SK-N-SH (cell line): ENCODE results near the gene ZNF283.

Experiments used
- JUND ChIP-seq: IDR thresholded peaks from 2 replicates; pipeline ENCODE4 v1.4.0; 2012
- NRF1 ChIP-seq: IDR thresholded peaks from 2 replicates; pipeline ENCODE4 v1.6.1; 2012; ENCODE audit warnings: low read depth, mild to moderate bottlenecking, low read length
- RCOR1 ChIP-seq: fragments of 150-350 bp; IDR thresholded peaks from 2 replicates; pipeline ENCODE4 v1.6.1; 2017; ENCODE audit warnings: antibody characterized with exemption, low read length
- TF ChIP-seq, protein P1 (sequence below): fragments of 200-600 bp; sonication (generic); IDR thresholded peaks from 2 replicates; pipeline ENCODE4 v1.6.1; 2017; ENCODE audit warnings: antibody characterized with exemption, mild to moderate bottlenecking, moderate library complexity
- TF ChIP-seq, protein P2 (sequence below): IDR thresholded peaks from 2 replicates; pipeline ENCODE4 v1.4.0; 2012; ENCODE audit warnings: low read depth, borderline replicate concordance
- TF ChIP-seq, protein P3 (sequence below): fragments of 150-350 bp; IDR thresholded peaks from 2 replicates; pipeline ENCODE4 v1.6.1; 2017; ENCODE audit warnings: antibody characterized with exemption, low read length, low read depth, borderline replicate concordance

DNA sequence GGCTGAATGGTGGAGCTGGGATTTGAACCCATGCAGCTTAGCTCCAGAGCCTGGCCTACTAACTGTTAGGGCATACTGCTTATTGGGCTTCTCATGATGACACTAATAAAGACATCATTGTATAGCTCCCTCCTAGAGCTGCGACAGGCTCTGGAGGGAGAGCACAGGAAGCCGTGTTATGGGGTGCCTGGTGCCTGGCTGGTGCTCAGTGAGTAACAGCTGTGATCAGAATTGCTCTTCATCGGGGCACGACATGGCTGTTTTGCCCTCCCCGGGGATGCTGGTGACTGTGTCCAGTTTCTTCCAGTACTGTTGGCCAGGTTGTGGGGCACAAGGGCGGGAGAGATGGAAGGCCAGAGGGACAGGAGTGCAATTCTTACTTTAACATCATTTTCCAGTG, 30.0 kb upstream of the ZNF283 start:
- TF ChIP-seq JUND (no peak), NRF1 (no peak), RCOR1 (no peak)
- TF ChIP-seq, protein P1, sequence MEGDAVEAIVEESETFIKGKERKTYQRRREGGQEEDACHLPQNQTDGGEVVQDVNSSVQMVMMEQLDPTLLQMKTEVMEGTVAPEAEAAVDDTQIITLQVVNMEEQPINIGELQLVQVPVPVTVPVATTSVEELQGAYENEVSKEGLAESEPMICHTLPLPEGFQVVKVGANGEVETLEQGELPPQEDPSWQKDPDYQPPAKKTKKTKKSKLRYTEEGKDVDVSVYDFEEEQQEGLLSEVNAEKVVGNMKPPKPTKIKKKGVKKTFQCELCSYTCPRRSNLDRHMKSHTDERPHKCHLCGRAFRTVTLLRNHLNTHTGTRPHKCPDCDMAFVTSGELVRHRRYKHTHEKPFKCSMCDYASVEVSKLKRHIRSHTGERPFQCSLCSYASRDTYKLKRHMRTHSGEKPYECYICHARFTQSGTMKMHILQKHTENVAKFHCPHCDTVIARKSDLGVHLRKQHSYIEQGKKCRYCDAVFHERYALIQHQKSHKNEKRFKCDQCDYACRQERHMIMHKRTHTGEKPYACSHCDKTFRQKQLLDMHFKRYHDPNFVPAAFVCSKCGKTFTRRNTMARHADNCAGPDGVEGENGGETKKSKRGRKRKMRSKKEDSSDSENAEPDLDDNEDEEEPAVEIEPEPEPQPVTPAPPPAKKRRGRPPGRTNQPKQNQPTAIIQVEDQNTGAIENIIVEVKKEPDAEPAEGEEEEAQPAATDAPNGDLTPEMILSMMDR, result no peak
- TF ChIP-seq, protein P2, sequence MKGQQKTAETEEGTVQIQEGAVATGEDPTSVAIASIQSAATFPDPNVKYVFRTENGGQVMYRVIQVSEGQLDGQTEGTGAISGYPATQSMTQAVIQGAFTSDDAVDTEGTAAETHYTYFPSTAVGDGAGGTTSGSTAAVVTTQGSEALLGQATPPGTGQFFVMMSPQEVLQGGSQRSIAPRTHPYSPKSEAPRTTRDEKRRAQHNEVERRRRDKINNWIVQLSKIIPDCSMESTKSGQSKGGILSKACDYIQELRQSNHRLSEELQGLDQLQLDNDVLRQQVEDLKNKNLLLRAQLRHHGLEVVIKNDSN, result no peak
- TF ChIP-seq, protein P3, sequence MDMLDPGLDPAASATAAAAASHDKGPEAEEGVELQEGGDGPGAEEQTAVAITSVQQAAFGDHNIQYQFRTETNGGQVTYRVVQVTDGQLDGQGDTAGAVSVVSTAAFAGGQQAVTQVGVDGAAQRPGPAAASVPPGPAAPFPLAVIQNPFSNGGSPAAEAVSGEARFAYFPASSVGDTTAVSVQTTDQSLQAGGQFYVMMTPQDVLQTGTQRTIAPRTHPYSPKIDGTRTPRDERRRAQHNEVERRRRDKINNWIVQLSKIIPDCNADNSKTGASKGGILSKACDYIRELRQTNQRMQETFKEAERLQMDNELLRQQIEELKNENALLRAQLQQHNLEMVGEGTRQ, result no peak
